ENCODE data around the gene NADSYN1. TPM values are rescaled to one million over a fixed set of nuclear protein-coding genes. Genes with fewer than 3 reads are reported as not detected.

Gene NADSYN1
- total RNA-seq, 2 experiments from 2014 or later: 106 to 112 TPM

GRCh38 chr11:71451596-71452198, 1.3 kb upstream of the NADSYN1 start:
- Mint-ChIP-seq H3K4me3 (peak overlapping the region; percentile 93), H3K27me3 (no peaks in the 10 kb centered on the region), H3K9me3 (no peaks in the 10 kb centered on the region), H3K4me1 (ENCODE audit: low read depth) (peaks cover 74% of the 10 kb centered on the region), H3K36me3 (ENCODE audit: low read depth) (peaks cover 50% of the 10 kb centered on the region), H3K27ac (peak overlapping the region; percentile 95)
- Histone ChIP-seq H3K4me1 (ENCODE audit: insufficient read depth, low read length) (peaks cover 61% of the 10 kb centered on the region), H3K9me3 (ENCODE audit: control insufficient read depth in 1 of 2, insufficient read depth in 1 of 2, low read length in 2 of 2) (no peaks in the 10 kb centered on the region), H3K27me3 (ENCODE audit: control insufficient read depth in 1 of 2, insufficient read depth in 2 of 2, low read length in 2 of 2) (no peaks in the 10 kb centered on the region), H3K4me3 (ENCODE audit: low read length) (peak overlapping the region; percentile 94), H3K27ac (ENCODE audit: low read depth in 1 of 2, low read length in 2 of 2) (peak overlapping the region; percentile 77 to 83), H3K36me3 (ENCODE audit: insufficient read depth, low read length) (peaks cover 19% of the 10 kb centered on the region)
- DNase-seq (peak in 3 of 14 experiments; percentile 20 to 34 (median 34)), ATAC-seq (ENCODE audit: poor library complexity) (no peak)
- CTCF ChIA-PET: no interaction called here
- POLR2A ChIA-PET: interaction anchor here (1.5 kb wide), 1 partner anchor 22 kb away, joined by 4 read pairs; no protein-coding TSS in a partner anchor
- no peak for TF ChIP-seq CTCF (IDR thresholded peaks at IDR 0.05)
- intact Hi-C loops (cut with DNase I, micrococcal nuclease): loop anchor here in 1 of 2 experiments (5.0 to 10.0 kb wide), 4 partner anchors 341 to 1249 kb away; partner anchors contain the start of genes CTTN, FADD and INPPL1

- CTCF ChIA-PET: no interaction called here
- H3K27ac ChIP-seq (ENCODE audit: low read depth in 1 of 2, low read length in 2 of 2): peak overlapping the region; percentile 77 to 83
- peak overlapping the region; percentile 95 for H3K27ac Mint-ChIP-seq
- peak; percentile 40 to 90 (median 60) for DNase-seq
- peaks cover 56% of the 10 kb centered on the region for H3K4me1 ChIP-seq (ENCODE audit: insufficient read depth, low read length)
- peak; percentile 63 for ATAC-seq (ENCODE audit: poor library complexity)
- peak overlapping the region; percentile 93 for H3K4me3 Mint-ChIP-seq
- POLR2A ChIA-PET: interaction anchor here (0.5 to 1.5 kb wide), 4 partner anchors 14 to 334 kb away, joined by 3 to 4 read pairs (median 4); no protein-coding TSS in a partner anchor
- no peaks in the 10 kb centered on the region for H3K27me3 ChIP-seq (ENCODE audit: control insufficient read depth in 1 of 2, insufficient read depth in 2 of 2, low read length in 2 of 2)
- H3K9me3 Mint-ChIP-seq: no peaks in the 10 kb centered on the region
- intact Hi-C loops (cut with DNase I, micrococcal nuclease): loop anchor here in 1 of 2 experiments (5.0 to 10.0 kb wide), 4 partner anchors 340 to 1250 kb away; partner anchors contain the start of genes CTTN, FADD and INPPL1
- H3K9me3 ChIP-seq (ENCODE audit: control insufficient read depth in 1 of 2, insufficient read depth in 1 of 2, low read length in 2 of 2): no peaks in the 10 kb centered on the region
- no peaks in the 10 kb centered on the region for H3K27me3 Mint-ChIP-seq
- H3K36me3 Mint-ChIP-seq (ENCODE audit: low read depth): peaks cover 50% of the 10 kb centered on the region
- H3K4me3 ChIP-seq (ENCODE audit: low read length): peak overlapping the region; percentile 94
- H3K36me3 ChIP-seq (ENCODE audit: insufficient read depth, low read length): peaks cover 26% of the 10 kb centered on the region
- H3K4me1 Mint-ChIP-seq (ENCODE audit: low read depth): peaks cover 68% of the 10 kb centered on the region
- TF ChIP-seq CTCF (IDR thresholded peaks at IDR 0.05): no peak
Observed at GRCh38 chr11:71452199-71453036, 585 bp upstream of the NADSYN1 start.

GRCh38 chr11:71453918-71454304, 908 bp downstream of the NADSYN1 start:
- peak overlapping the region; percentile 93 for H3K4me3 Mint-ChIP-seq
- H3K27ac Mint-ChIP-seq: peak overlapping the region; percentile 95
- H3K4me1 ChIP-seq (ENCODE audit: insufficient read depth, low read length): peaks cover 44% of the 10 kb centered on the region
- peak overlapping the region; percentile 94 for H3K4me3 ChIP-seq (ENCODE audit: low read length)
- ATAC-seq (ENCODE audit: poor library complexity): no peak
- no peaks in the 10 kb centered on the region for H3K9me3 ChIP-seq (ENCODE audit: control insufficient read depth in 1 of 2, insufficient read depth in 1 of 2, low read length in 2 of 2)
- H3K27me3 Mint-ChIP-seq: no peaks in the 10 kb centered on the region
- H3K36me3 Mint-ChIP-seq (ENCODE audit: low read depth): peaks cover 54% of the 10 kb centered on the region
- intact Hi-C loops (cut with DNase I, micrococcal nuclease): loop anchor here (1.0 to 10.0 kb wide), 5 partner anchors 338 to 1252 kb away; partner anchors contain the start of genes CTTN (in 1 of the 2), FADD (in 1 of the 2) and INPPL1 (in 1 of the 2)
- DNase-seq: no peak
- ChIA-PET POLR2A (no interaction called here), CTCF (interaction anchor here (1.4 kb wide), 1 partner anchor 639 kb away, joined by 4 read pairs; no protein-coding TSS in a partner anchor)
- TF ChIP-seq CTCF (IDR thresholded peaks at IDR 0.05): no peak
- H3K4me1 Mint-ChIP-seq (ENCODE audit: low read depth): peaks cover 59% of the 10 kb centered on the region
- H3K36me3 ChIP-seq (ENCODE audit: insufficient read depth, low read length): peaks cover 41% of the 10 kb centered on the region
- H3K27ac ChIP-seq (ENCODE audit: low read depth in 1 of 2, low read length in 2 of 2): no peak overlapping the region
- no peaks in the 10 kb centered on the region for H3K9me3 Mint-ChIP-seq
- no peaks in the 10 kb centered on the region for H3K27me3 ChIP-seq (ENCODE audit: control insufficient read depth in 1 of 2, insufficient read depth in 2 of 2, low read length in 2 of 2)

All from CD4-positive, alpha-beta T cell (primary cell).